HPDE6-E6E7 (cell line): ENCODE measurements around the gene SERPINE2.

ENCODE experiments used
- DNase-seq: peaks from one replicate; pipeline ENCODE4 v3.0.0; 2011; ENCODE audit warnings: missing footprints; ENCODE audit errors: extremely low spot score

The SERPINE2 gene

GRCh38 chr2:223978451-223978850, 60.6 kb downstream of the SERPINE2 start:
- DNase-seq: no peak

GRCh38 chr2:223976635-223977226, 62.4 kb downstream of the SERPINE2 start:
- no peak for DNase-seq

- DNase-seq: no peak
These were observed 65.5 kb downstream of the SERPINE2 start for GRCh38 chr2:223973606-223974005.

GRCh38 chr2:223972656-223973102, 66.4 kb downstream of the SERPINE2 start:
- DNase-seq: no peak

GRCh38 chr2:223971731-223972130, 67.4 kb downstream of the SERPINE2 start:
- DNase-seq: no peak

GRCh38 chr2:223970343-223971128, 68.5 kb downstream of the SERPINE2 start:
- no peak for DNase-seq

GRCh38 chr2:223969856-223970255, 69.2 kb downstream of the SERPINE2 start:
- no peak for DNase-seq

- no peak for DNase-seq
These were observed 69.8 kb downstream of the SERPINE2 start for GRCh38 chr2:223969315-223969714.

- DNase-seq: no peak
These were observed 71.1 kb downstream of the SERPINE2 start for GRCh38 chr2:223967981-223968380.

- DNase-seq: no peak
These were observed 79.4 kb downstream of the SERPINE2 start for GRCh38 chr2:223959688-223960087.

GRCh38 chr2:223957092-223957851, 81.8 kb downstream of the SERPINE2 start, which contains the start of gene MRPL44:
Gene MRPL44 (plus strand): TSS chr2:223957463. CDS start chr2:223957473, 10 bp downstream.
- DNase-seq: peak; percentile 73

GRCh38 chr2:223956300-223956699, 82.8 kb downstream of the SERPINE2 start:
- no peak for DNase-seq

- no peak for DNase-seq
These were observed 84.7 kb downstream of the SERPINE2 start for GRCh38 chr2:223954401-223954800.

- no peak for DNase-seq
These were observed 86.7 kb downstream of the SERPINE2 start for GRCh38 chr2:223952280-223952968.

- DNase-seq: no peak
These were observed 88.4 kb downstream of the SERPINE2 start for GRCh38 chr2:223950448-223951347.

- DNase-seq: no peak
These were observed 89.7 kb downstream of the SERPINE2 start for GRCh38 chr2:223949241-223949840.

GRCh38 chr2:223947711-223948205, 91.3 kb downstream of the SERPINE2 start:
- DNase-seq: no peak

GRCh38 chr2:223945755-223946154, 93.3 kb downstream of the SERPINE2 start:
- DNase-seq: no peak

GRCh38 chr2:223944703-223945531, 94.2 kb downstream of the SERPINE2 start, which contains the start of gene WDFY1:
Gene WDFY1 (minus strand): TSS chr2:223945335. CDS start chr2:223945284, 51 bp downstream.
- DNase-seq: peak; percentile 93
